Stimulated activated CD4-positive, alpha-beta T cell treated with anti-CD3 and anti-CD28 coated beads, Interleukin-1b, Interleukin-23, amount 100 ng/mL, for 48 hours (primary cell): ENCODE results near the gene GLRB.
"Not testable (repeated sequence)": the region's sequence is repeated elsewhere in the genome, so short reads cannot be mapped to it uniquely, and the experiment has no call there.

Experiments
- DNase-seq: peaks from one replicate; pipeline ENCODE4 v3.0.0-alpha.2; 2020

Gene GLRB

DNA sequence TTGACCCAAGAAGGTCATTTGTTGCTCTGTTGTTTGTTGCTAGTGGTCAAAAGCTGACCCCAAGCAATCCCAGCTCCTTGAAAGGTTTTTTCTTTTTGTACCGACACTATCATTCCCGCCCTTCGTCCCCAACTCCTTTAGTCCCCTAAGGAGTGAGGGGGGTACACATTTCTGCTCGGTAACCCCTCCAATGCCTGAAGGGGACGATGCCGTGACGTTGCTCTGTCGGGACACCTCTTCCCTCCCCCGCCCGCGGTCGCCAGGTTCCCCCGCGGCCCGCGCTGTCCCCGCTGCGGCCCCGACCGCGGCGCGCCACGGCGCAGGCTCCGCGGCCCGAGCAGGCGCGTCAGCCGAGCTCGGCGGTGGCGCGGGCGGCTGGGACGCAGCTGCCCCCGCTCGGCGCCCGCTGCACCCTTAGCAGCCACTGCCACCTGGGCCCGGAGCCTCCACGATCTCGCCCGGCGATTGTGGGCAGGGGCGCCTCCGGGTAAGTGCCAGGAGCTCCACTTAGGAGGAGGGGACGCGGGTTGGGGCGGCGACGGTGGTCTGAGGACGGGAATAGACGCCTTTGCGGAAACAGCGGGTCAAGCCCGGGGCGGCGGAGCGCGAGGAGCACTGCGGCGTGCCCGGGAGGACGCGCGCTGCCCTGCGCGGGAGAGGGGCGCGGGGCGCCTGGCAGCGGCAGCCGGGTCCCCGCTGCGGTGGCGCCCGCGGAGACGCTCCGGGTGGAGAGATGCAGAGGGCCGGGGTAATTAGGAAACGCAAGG lies at the start of gene GLRB:
GLRB (plus strand) TSS at position 340 of the 767 bp plus-strand sequence. CDS start 1,875 bp downstream, outside the sequence.
- no peak for DNase-seq

DNA sequence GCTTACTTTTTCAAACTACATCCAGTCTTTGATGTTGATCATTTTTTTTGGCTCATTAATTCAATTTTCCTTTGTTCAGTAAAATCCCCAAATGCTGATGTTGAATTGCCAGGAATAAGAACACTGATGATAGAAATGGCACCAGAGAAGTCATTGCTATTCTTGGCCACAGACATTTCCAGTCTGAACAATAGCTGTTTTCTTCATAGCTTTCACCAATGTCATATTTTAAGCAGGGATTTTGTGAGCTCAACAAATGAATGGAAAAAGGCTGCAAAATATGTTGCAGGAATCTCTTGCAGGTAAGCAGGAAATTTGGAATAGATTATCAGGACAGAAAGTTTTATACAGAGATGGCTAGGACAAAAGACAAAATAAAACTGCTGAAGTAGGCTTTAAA lies 40.5 kb upstream of the GLRB start:
- DNase-seq, result no peak

DNA sequence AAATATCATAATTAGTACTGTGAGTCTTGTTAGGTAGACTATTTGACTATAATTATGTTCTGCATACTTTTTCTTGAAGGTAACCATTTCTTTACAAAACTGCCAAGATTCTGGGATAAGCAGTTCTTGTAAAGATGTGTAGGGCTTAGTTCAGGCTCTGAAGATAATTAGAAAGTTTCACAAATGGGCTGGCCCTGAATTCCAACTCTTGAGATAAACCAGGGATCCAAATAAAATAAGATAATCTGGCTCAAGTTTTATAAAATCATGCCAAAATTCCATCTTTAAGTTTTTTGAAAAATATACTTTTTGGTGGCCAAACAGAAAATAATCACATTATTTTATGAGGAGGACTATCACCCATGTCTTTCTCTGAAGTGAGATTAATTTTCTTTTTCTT lies 35.5 kb upstream of the GLRB start:
- DNase-seq, result no peak

- DNase-seq, result no peak
Observed at GRCh38 chr4:157043131-157043530, 32.8 kb upstream of the GLRB start.

GRCh38 chr4:157045507-157046127 lies 30.3 kb upstream of the GLRB start:
- no peak for DNase-seq

DNA sequence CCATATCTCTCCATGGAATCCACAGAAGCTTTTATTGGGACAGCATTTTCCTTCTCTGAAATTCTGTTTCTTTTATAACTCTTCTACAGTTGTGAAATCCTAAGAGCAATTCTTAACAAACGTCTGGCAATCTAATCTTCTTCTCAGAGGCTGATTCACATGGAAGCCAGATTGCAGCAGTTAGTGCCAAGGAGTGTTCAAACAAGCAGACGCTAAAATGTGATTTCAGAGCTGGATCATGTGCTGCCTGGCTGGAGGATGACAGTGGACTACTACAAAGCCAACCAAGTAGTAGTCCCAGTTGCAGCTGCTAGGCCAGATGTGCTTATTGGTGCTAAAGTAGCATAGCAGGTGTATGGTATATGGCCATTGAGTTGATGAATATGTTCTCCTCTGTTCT lies 27.7 kb upstream of the GLRB start:
- no peak for DNase-seq

GRCh38 chr4:157050561-157050960 lies 25.4 kb upstream of the GLRB start:
- no peak for DNase-seq

DNA sequence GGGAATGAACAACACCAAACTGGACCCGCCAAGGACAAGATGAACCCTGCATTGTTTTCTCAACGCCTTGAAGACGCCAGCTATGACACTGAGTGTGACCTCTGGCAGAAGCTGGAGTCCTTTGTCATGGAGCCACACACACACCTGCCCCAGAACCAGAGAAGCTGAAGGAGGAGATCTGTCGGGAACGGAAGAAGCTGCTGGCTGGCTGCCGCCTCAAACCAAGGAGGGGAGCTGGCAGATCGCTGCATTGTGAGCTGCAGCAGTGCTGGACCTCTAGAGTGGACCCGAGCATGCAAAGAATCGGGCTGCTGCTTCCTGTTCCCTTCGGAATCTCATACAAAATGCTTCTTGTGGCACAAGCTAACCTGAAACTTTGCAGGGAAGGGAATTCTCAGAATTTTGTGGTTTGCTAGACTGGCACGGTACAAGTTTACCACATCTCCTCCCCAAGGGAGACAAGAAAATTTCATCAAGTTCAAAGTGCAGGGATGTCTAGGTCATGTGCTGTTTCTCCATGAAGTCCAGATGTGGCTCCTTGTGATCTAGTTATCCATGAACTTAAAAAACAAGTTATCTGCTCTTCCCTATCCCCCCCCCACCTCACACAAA lies 23.4 kb upstream of the GLRB start:
- no peak for DNase-seq

GRCh38 chr4:157057218-157057617 lies 18.7 kb upstream of the GLRB start:
- DNase-seq, result no peak

- DNase-seq, result not testable (repeated sequence)
Observed at GRCh38 chr4:157058899-157059298, 17.1 kb upstream of the GLRB start.

GRCh38 chr4:157072002-157072401 lies 3.9 kb upstream of the GLRB start:
- DNase-seq, result no peak

DNA sequence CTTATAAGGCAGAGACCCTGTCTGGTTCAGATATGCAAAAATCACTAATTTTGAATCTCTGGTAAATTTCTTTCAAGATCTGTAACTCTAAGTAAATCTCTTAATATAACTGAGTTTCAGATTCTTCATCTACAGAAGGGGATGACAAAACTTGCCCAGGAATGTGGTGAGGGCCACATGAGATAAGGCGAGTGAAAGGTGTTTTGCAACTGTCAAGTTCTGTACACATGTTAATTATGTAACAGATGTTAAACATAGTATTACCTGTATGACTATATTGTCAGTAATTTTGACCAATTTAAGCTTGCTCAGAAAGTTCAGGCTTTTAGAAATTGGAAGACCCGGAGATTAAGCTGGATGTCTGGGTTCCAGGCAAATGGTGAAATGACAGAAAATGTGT lies 549 bp upstream of the GLRB start:
- DNase-seq, result no peak

GRCh38 chr4:157076578-157076947 lies 613 bp downstream of the GLRB start:
- no peak for DNase-seq

DNA sequence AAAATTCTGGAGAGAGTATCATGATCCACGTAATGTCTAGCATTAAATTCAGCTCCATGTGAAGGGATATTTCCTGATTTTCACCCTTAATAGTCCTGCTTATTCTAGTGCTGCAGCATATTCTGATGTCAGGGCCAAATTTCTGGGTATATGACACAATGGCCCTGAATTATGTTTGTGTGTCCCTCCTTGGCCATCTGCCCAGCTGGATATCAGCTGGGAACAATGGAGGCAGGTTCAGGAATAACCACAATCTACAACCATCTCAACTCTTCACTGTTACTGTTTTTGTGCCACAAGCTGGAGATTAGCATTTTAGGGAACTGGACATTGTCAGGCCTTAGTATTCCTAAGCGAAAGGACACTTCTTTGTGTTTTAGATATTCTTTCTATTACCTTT lies 3.5 kb downstream of the GLRB start:
- DNase-seq, result no peak

DNA sequence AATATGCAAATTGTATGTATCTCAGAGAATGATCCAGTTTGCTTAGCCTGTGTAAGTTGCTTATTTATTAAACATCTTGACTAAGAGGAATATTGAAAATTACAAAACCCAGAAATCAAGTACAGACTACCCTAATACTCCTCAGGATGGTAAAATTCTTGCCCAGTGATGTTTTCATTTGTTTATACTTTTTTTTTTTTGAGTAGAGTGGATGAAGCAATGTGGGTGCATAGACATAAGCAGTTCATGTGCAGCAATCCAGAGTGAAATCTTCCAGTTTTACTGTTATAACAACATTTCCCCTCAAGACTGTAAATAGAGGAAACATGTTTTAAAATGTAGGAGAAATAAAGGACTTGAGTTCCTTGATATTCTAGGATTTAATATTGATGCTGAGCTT lies 4.7 kb downstream of the GLRB start:
- DNase-seq, result no peak

DNA sequence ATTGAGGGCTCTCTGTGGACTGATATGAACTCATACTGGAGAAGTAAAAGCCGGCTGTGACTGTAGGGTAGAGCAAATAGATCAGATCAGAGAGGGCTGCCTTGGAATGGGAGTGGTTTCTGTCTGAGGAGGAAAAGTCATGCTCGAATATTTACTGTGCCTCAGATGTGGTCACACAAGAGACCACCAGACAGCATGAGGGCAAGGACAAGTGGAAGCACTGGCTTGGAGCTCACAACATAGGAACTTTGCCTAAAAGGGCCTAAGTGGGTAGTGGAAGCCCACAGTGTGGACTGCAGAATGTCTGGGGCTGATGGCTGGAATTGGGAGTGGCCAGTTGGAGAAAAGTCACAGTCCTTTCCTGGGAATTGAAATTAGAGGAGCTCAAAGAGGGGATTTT lies 19.8 kb downstream of the GLRB start:
- no peak for DNase-seq

- DNase-seq, result no peak
Observed at GRCh38 chr4:157096439-157096838, 20.5 kb downstream of the GLRB start.

GRCh38 chr4:157099506-157099905 lies 23.6 kb downstream of the GLRB start:
- no peak for DNase-seq

DNA sequence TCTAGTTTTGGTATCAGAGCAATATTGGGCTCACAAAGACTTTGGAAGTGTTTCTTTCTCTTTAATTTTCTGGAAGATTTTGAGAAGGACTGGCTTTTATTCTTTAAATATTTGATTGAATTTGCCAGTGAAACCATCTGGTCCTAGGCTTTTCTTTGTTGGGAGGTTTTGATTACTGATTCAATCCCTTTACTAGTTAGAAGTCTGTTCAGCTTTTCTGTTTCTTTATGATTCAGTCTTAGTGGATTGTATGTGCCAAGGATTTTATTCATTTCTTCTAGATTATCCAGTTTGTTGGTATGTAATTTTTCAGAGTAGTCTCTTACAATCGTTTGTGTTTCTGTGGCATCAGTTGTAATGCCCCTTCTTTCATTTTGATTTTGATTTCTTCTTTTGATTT lies 28.6 kb downstream of the GLRB start:
- no peak for DNase-seq

DNA sequence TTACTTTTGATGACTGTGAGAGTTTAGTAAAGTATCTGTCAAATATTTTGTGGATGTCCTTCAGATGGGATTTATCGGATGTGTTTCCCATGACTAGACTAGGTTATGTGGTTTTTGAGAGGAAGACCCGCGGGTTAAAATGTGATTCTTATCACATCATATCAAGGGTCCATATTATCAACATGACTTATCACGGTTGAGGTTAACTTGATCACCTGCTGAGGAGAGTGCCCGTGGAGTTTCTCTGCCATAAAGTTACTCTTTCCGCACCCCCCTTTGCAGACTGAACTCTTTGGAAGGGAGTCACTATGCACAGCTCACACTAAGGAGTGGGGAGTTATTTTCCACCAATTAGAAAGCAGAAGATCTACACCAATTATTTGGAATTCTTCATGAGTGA lies 38.7 kb downstream of the GLRB start:
- DNase-seq, result no peak

DNA sequence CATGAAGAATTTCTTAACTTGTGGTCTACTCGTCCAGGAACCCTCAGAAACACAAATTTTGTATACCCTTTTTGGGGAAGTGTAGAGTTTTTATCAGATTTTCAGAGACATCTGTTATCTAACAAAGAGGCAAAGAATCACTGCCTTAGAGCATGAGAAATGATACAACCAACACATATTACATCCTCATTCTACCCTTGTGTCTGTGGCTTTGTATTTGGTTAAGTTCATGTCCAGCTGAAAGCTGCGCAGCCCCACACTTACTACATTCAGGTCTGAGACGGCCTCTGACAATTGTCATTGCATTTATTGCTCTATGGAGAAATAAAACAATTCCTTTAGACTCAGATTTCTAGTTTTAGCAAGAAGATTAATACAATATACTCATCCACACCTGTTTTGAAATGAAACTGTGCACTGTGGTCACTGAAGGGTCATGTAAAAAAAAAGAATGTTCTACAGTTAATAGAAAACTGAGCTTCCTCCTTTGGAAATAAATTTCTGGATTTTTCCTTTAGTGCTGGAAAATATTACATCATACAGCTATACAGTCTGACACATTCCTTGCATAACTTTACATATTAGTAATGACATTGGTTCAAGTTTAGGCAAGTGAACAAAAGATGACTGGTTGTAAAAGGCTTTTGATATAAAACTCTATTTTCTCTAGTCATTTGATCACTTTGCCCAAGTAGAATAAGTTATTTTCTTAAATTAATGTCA lies 39.8 kb downstream of the GLRB start:
- DNase-seq, result no peak

GRCh38 chr4:157121401-157121800 lies 45.5 kb downstream of the GLRB start:
- no peak for DNase-seq

DNA sequence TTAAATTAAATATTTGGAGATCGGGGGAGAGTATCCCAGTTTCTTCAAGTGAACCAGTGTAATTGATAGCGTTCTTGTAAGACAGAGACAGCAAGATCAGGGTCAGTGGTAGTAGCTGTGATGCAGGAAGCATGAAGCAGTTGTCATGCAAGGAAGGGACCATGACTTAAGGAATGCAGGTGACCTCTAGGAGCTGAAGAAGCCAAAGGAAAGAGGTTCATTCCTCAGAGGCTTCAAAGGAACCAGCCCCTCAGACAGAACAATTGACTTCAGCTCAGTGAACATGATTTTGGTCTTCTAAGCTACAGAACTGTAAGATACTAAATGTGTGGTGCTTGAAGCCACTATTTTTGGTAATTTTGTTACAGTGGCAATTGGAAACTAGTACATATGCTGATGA lies 51.6 kb downstream of the GLRB start:
- no peak for DNase-seq

- no peak for DNase-seq
Observed at GRCh38 chr4:157128395-157128794, 52.4 kb downstream of the GLRB start.
